Mesenchymal stem cell (in vitro differentiated cells and primary cell): Measurements from ENCODE around the gene NBPF3.
"Not testable (repeated sequence)": the region's sequence is repeated elsewhere in the genome, so short reads cannot be mapped to it uniquely, and the experiment has no call there.

Experiments used
- DNase-seq: peaks from one replicate; pipeline ENCODE4 v3.0.0-alpha.2; 2013
- H2AFZ ChIP-seq: one replicate; pipeline ENCODE4 v1.6.1; 2013; ENCODE audit warnings: low read depth, mild to moderate bottlenecking, control low read depth, inconsistent platforms, low read length, moderate library complexity
- H2AK5ac ChIP-seq: 2 replicates; pipeline ENCODE4 v1.6.1; 2013; ENCODE audit warnings: low read length, moderate library complexity, mild to moderate bottlenecking, inconsistent platforms; ENCODE audit not compliant: severe bottlenecking
- H2BK120ac ChIP-seq: one replicate; pipeline ENCODE4 v1.6.1; 2013; ENCODE audit warnings: low read depth, mild to moderate bottlenecking, inconsistent platforms, low read length, moderate library complexity
- H2BK12ac ChIP-seq, 2 experiments: one replicate each; pipeline ENCODE4 v1.6.1; 2013; ENCODE audit warnings: inconsistent platforms in 2 of 2, low read length in 2 of 2, mild to moderate bottlenecking in 2 of 2, moderate library complexity in 2 of 2, control low read depth in 1 of 2
- H2BK15ac ChIP-seq: one replicate; pipeline ENCODE4 v1.6.1; 2013; ENCODE audit warnings: mild to moderate bottlenecking, low read depth, inconsistent platforms; ENCODE audit not compliant: poor library complexity, severe bottlenecking
- H2BK5ac ChIP-seq: 2 replicates; pipeline ENCODE4 v1.6.1; 2013; ENCODE audit warnings: low read depth, mild to moderate bottlenecking, low read length, control low read depth, inconsistent platforms; ENCODE audit not compliant: poor library complexity, severe bottlenecking
- H3K14ac ChIP-seq, 2 experiments: one replicate each; pipeline ENCODE4 v1.6.1; 2013; ENCODE audit warnings: inconsistent platforms in 2 of 2, low read length in 2 of 2, control low read depth in 1 of 2, mild to moderate bottlenecking in 1 of 2, moderate library complexity in 1 of 2
- H3K18ac ChIP-seq, 2 experiments: one replicate each; pipeline ENCODE4 v1.6.1; 2013; ENCODE audit warnings: inconsistent platforms in 2 of 2, low read length in 2 of 2, control low read depth in 1 of 2, low read depth in 1 of 2, mild to moderate bottlenecking in 1 of 2
- H3K23ac ChIP-seq, 2 experiments: one replicate each; pipeline ENCODE4 v1.6.1; 2013; ENCODE audit warnings: inconsistent platforms in 2 of 2, low read length in 2 of 2, mild to moderate bottlenecking in 2 of 2, moderate library complexity in 2 of 2, control low read depth in 1 of 2
- H3K27ac ChIP-seq: 2 replicates; pipeline ENCODE4 v1.5.1; 2013; ENCODE audit warnings: mild to moderate bottlenecking, moderate library complexity, low read length, control low read depth, inconsistent platforms; ENCODE audit not compliant: poor library complexity, severe bottlenecking
- H3K27me3 ChIP-seq, 2 experiments: 2 replicates each; pipeline versions ENCODE4 v1.6.1 to v1.7.0; 2013; ENCODE audit warnings: low read length in 2 of 2, mild to moderate bottlenecking in 2 of 2, moderate library complexity in 2 of 2, control low read depth in 1 of 2, inconsistent platforms in 1 of 2; ENCODE audit not compliant: control insufficient read depth in 1 of 2, insufficient read depth in 1 of 2
- H3K36me3 ChIP-seq, 2 experiments: 2 replicates each; pipeline versions ENCODE4 v1.6.1 to v1.7.0; 2013; ENCODE audit warnings: low read length in 2 of 2, control low read depth in 1 of 2, inconsistent platforms in 1 of 2, low read depth in 1 of 2, mild to moderate bottlenecking in 1 of 2; ENCODE audit not compliant: insufficient read depth in 2 of 2, control insufficient read depth in 1 of 2
- H3K4ac ChIP-seq, 2 experiments: one replicate each; pipeline ENCODE4 v1.6.1; 2013; ENCODE audit warnings: inconsistent platforms in 2 of 2, low read length in 2 of 2, mild to moderate bottlenecking in 2 of 2, moderate library complexity in 2 of 2, control low read depth in 1 of 2, low read depth in 1 of 2
- H3K4me1 ChIP-seq: 2 replicates; pipeline ENCODE4 v1.6.1; 2013; ENCODE audit warnings: low read depth, low read length, control low read depth; ENCODE audit not compliant: control insufficient read depth, insufficient read depth
- H3K4me2 ChIP-seq: 2 replicates; pipeline ENCODE4 v1.6.1; 2013; ENCODE audit warnings: low read length, mild to moderate bottlenecking, inconsistent platforms; ENCODE audit not compliant: poor library complexity, severe bottlenecking
- H3K4me3 ChIP-seq, 2 experiments: 2 replicates each; pipeline versions ENCODE4 v1.5.1 to v1.7.0; 2013; ENCODE audit warnings: low read length in 2 of 2, mild to moderate bottlenecking in 2 of 2, control low read depth in 1 of 2, low read depth in 1 of 2; ENCODE audit not compliant: insufficient read depth in 1 of 2
- H3K79me1 ChIP-seq: replicated peaks from 2 replicates; pipeline ENCODE4 v1.6.1; 2013; ENCODE audit warnings: mild to moderate bottlenecking, control low read depth, low read length, inconsistent platforms; ENCODE audit not compliant: poor library complexity, severe bottlenecking
- H3K9ac ChIP-seq: 2 replicates; pipeline ENCODE4 v1.7.0; 2013; ENCODE audit warnings: mild to moderate bottlenecking, low read length, moderate library complexity
- H3K9me3 ChIP-seq: 2 replicates; pipeline ENCODE4 v1.7.0; 2013; ENCODE audit warnings: mild to moderate bottlenecking, low read length; ENCODE audit not compliant: control insufficient read depth
- H4K8ac ChIP-seq: one replicate; pipeline ENCODE4 v1.6.1; 2013; ENCODE audit warnings: inconsistent platforms, mild to moderate bottlenecking, low read length, moderate library complexity
- H4K91ac ChIP-seq: one replicate; pipeline ENCODE4 v1.6.1; 2013; ENCODE audit warnings: mild to moderate bottlenecking, low read length, inconsistent platforms
- WGBS: methylation state at CpG from one replicate; pipeline ENCODE4 v1.1.7; 2013; ENCODE audit warnings: mixed read lengths; 5-methylcytosine and 5-hydroxymethylcytosine counted together

NBPF3 gene

DNA sequence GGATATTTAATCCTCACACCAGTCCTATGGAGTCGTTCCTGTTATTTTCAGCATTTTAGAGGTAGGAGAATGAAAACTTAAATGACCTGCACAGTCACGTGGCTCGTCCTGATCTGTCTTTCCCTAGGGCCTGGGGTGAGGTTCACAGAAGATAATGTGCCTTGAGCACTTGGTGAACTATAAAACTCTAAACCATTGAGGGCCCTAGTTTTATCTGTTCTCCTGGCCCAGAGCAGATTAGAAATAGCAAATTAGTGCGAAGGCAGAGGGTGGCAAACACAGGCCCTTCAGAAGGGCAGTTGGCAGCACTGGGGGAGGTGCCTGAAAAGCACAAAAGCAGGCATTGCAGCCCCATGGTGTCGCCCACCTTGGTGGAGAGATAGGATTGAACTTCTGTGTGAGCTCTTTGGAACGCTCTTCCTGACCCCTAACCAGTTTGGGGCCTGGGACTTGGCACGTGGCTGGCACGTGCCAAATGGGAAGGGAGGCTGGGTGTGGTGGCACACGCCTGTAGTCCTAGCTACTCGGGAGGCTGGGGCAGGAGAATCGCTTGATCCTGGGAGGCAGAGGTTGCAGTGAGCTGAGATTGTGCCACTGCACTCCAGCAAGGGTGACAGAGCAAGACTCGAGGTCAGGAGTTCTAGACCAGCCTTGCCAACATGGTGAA is 1.2 kb upstream of the NBPF3 start:
- H3K9ac ChIP-seq, H3K4me2 ChIP-seq, H4K91ac ChIP-seq, H3K9me3 ChIP-seq, H3K79me1 ChIP-seq, H3K4ac ChIP-seq, H2AK5ac ChIP-seq, H3K27ac ChIP-seq, H2BK5ac ChIP-seq, H3K27me3 ChIP-seq, H3K18ac ChIP-seq, DNase-seq, H3K4me1 ChIP-seq, H4K8ac ChIP-seq, H2AFZ ChIP-seq, H2BK15ac ChIP-seq, H3K14ac ChIP-seq, H2BK120ac ChIP-seq, H3K23ac ChIP-seq, H3K36me3 ChIP-seq, H3K4me3 ChIP-seq: not testable (repeated sequence)
- peak overlapping the region in 1 of 2 experiments; percentile 6 for H2BK12ac ChIP-seq
- 90% methylated on average over 12 of the region's 12 CpGs for WGBS

GRCh38 chr1:21439345-21439720 is 604 bp upstream of the NBPF3 start:
- 69% methylated on average over 4 of the region's 7 CpGs for WGBS
- H2BK120ac ChIP-seq, result no peak overlapping the region
- H2AFZ ChIP-seq, result peak overlapping the region; percentile 98
- H3K27ac ChIP-seq, result no peak overlapping the region
- no peak overlapping the region for H2AK5ac ChIP-seq
- H3K23ac ChIP-seq, result no peak overlapping the region
- peak overlapping the region; percentile 80 for H3K9ac ChIP-seq
- no peak overlapping the region for H3K18ac ChIP-seq
- no peak overlapping the region for H3K14ac ChIP-seq
- H2BK5ac ChIP-seq, result no peak overlapping the region
- H2BK12ac ChIP-seq, result peak overlapping the region in 1 of 2 experiments; percentile 6
- peaks cover 3% of the 10 kb centered on the region for H3K79me1 ChIP-seq
- peak overlapping the region; percentile 85 for H3K4me2 ChIP-seq
- peaks cover 0 to 7% of the 10 kb centered on the region in 2 experiments for H3K27me3 ChIP-seq
- no peak for DNase-seq
- H3K4ac ChIP-seq, result no peak overlapping the region
- H3K36me3 ChIP-seq, result no peaks in the 10 kb centered on the region
- H4K8ac ChIP-seq, result no peak overlapping the region
- peaks cover 9% of the 10 kb centered on the region for H3K4me1 ChIP-seq
- H3K9me3 ChIP-seq, result no peaks in the 10 kb centered on the region
- no peak overlapping the region for H4K91ac ChIP-seq
- peak overlapping the region in 1 of 2 experiments; percentile 84 for H3K4me3 ChIP-seq
- H2BK15ac ChIP-seq, result no peak overlapping the region

- H3K27ac ChIP-seq, H4K91ac ChIP-seq, H2BK120ac ChIP-seq, H3K23ac ChIP-seq, H4K8ac ChIP-seq, H3K4ac ChIP-seq, H2BK15ac ChIP-seq, H3K18ac ChIP-seq, H3K4me1 ChIP-seq, H2AFZ ChIP-seq, H3K14ac ChIP-seq, H3K9me3 ChIP-seq, H3K27me3 ChIP-seq, H2BK12ac ChIP-seq, H2BK5ac ChIP-seq, H2AK5ac ChIP-seq: not testable (repeated sequence)
- peaks cover 12% of the 10 kb centered on the region for H3K79me1 ChIP-seq
- WGBS, result 21% methylated on average over 21 of the region's 21 CpGs
- peak overlapping the region; percentile 86 for H3K9ac ChIP-seq
- H3K36me3 ChIP-seq, result peaks cover 8 to 11% of the 10 kb centered on the region in 2 experiments
- H3K4me3 ChIP-seq, result peak overlapping the region; percentile 84 to 90
- H3K4me2 ChIP-seq, result peak overlapping the region; percentile 85
- DNase-seq, result peak; percentile 37
Observed at GRCh38 chr1:21440630-21441125, 741 bp downstream of the NBPF3 start.

DNA sequence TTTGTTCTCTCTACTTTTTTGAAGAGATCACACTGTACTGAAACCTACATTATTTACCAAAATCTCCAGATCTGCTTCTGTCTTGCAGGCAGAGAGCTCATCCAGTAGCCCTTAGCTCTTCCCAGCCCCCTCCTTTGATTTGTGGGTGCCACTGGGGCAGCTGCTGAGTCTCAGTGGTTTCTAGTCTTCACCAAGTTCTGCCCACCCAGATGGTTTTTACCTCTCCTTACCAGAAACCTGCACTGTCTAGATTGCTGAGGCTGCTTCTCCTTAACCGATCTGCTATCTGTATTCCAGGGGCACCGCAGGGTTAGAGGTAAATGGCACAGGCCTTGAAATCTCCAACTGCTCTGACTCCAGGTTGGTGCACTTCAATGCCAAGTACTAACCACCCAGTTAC is 6.7 kb downstream of the NBPF3 start:
- DNase-seq, H2BK5ac ChIP-seq, H3K4ac ChIP-seq, H3K4me1 ChIP-seq, H3K18ac ChIP-seq, H2BK12ac ChIP-seq, H2AK5ac ChIP-seq, H3K9ac ChIP-seq, H3K4me2 ChIP-seq, H3K9me3 ChIP-seq, H4K8ac ChIP-seq, H2BK120ac ChIP-seq, H2BK15ac ChIP-seq, H2AFZ ChIP-seq, H3K14ac ChIP-seq, H3K27me3 ChIP-seq, H3K23ac ChIP-seq, H3K4me3 ChIP-seq, H3K27ac ChIP-seq, H4K91ac ChIP-seq: not testable (repeated sequence)
- H3K79me1 ChIP-seq, result peaks cover 12% of the 10 kb centered on the region
- 95% methylated on average over 2 of the region's 2 CpGs for WGBS
- H3K36me3 ChIP-seq, result peaks cover 15 to 17% of the 10 kb centered on the region in 2 experiments
